HG03432 (cell line): ENCODE measurements around the gene CATSPER2.
"Not testable (repeated sequence)": the region's sequence is repeated elsewhere in the genome, so short reads cannot be mapped to it uniquely, and the experiment has no call there.

Experiments used
- ATAC-seq: cut with Tn5 transposase; IDR thresholded peaks from one replicate; pipeline ENCODE4 v1.9.1; 2021; ENCODE audit warnings: mild to moderate bottlenecking, moderate library complexity; ENCODE audit not compliant: unreplicated experiment

Gene CATSPER2

GRCh38 chr15:43593328-43594190 lies 55.1 kb downstream of the CATSPER2 start, which contains the start of gene CKMT1B:
TSS of gene CKMT1B (plus strand) at chr15:43594027. CDS start at chr15:43594219, 192 bp downstream.
- not testable (repeated sequence) for ATAC-seq

GRCh38 chr15:43592841-43593240 lies 55.8 kb downstream of the CATSPER2 start:
- ATAC-seq = not testable (repeated sequence)

- ATAC-seq = peak; percentile 97
Measured at GRCh38 chr15:43589778-43590466, 58.7 kb downstream of the CATSPER2 start, which contains the start of gene PPIP5K1. TSS of gene PPIP5K1 (minus strand) at chr15:43590208. CDS start at chr15:43584504, 5,704 bp downstream.
